ENCODE measurements around the gene ANKFN1. TPM values are rescaled to one million over a fixed set of nuclear protein-coding genes. Genes with fewer than 3 reads are reported as not detected.

Gene ANKFN1
- total RNA-seq, 1 donor from 2014 or later, result 2.4 TPM

GRCh38 chr17:56167491-56167890, 14.2 kb downstream of the ANKFN1 start:
- no peak overlapping the region for H3K27ac Mint-ChIP-seq
- no peak for TF ChIP-seq CTCF (conservative IDR thresholded peaks at IDR 0.05)
- no peaks in the 10 kb centered on the region for H3K9me3 Mint-ChIP-seq
- no peaks in the 10 kb centered on the region for H3K4me1 Mint-ChIP-seq (ENCODE audit: unreplicated experiment)
- H3K27me3 Mint-ChIP-seq, result peaks cover 5% of the 10 kb centered on the region
- H3K36me3 Mint-ChIP-seq, result no peaks in the 10 kb centered on the region
- DNase-seq (ENCODE audit: extremely low spot score, unreplicated experiment), result no peak
- H3K4me3 Mint-ChIP-seq, result no peak overlapping the region

GRCh38 chr17:56169621-56170020, 16.3 kb downstream of the ANKFN1 start:
- Mint-ChIP-seq H3K27me3 (peaks cover 5% of the 10 kb centered on the region), H3K4me3 (no peak overlapping the region), H3K36me3 (no peaks in the 10 kb centered on the region), H3K27ac (no peak overlapping the region), H3K9me3 (no peaks in the 10 kb centered on the region), H3K4me1 (ENCODE audit: unreplicated experiment) (peaks cover 12% of the 10 kb centered on the region)
- TF ChIP-seq CTCF (conservative IDR thresholded peaks at IDR 0.05), result no peak
- no peak for DNase-seq (ENCODE audit: extremely low spot score, unreplicated experiment)

GRCh38 chr17:56171186-56171959, 18.1 kb downstream of the ANKFN1 start:
- Mint-ChIP-seq H3K4me3 (no peak overlapping the region), H3K36me3 (no peaks in the 10 kb centered on the region), H3K9me3 (peaks cover 2% of the 10 kb centered on the region)

GRCh38 chr17:56172517-56172982, 19.3 kb downstream of the ANKFN1 start:
- peaks cover 5% of the 10 kb centered on the region for H3K27me3 Mint-ChIP-seq
- no peak overlapping the region for H3K4me3 Mint-ChIP-seq
- H3K9me3 Mint-ChIP-seq, result peaks cover 4% of the 10 kb centered on the region
- H3K27ac Mint-ChIP-seq, result no peak overlapping the region
- H3K36me3 Mint-ChIP-seq, result no peaks in the 10 kb centered on the region
- TF ChIP-seq CTCF (conservative IDR thresholded peaks at IDR 0.05), result no peak
- no peak for DNase-seq (ENCODE audit: extremely low spot score, unreplicated experiment)
- peaks cover 30% of the 10 kb centered on the region for H3K4me1 Mint-ChIP-seq (ENCODE audit: unreplicated experiment)

More at GRCh38 chr17:56171186-56171959, 18.1 kb downstream of the ANKFN1 start:
- Mint-ChIP-seq H3K27me3 (peaks cover 5% of the 10 kb centered on the region), H3K4me1 (ENCODE audit: unreplicated experiment) (peaks cover 28% of the 10 kb centered on the region), H3K27ac (no peak overlapping the region)
- no peak for DNase-seq (ENCODE audit: extremely low spot score, unreplicated experiment)
- TF ChIP-seq CTCF (conservative IDR thresholded peaks at IDR 0.05), result no peak

GRCh38 chr17:56173026-56173425, 19.8 kb downstream of the ANKFN1 start:
- H3K4me3 Mint-ChIP-seq, result no peak overlapping the region
- H3K27ac Mint-ChIP-seq, result no peak overlapping the region
- H3K36me3 Mint-ChIP-seq, result no peaks in the 10 kb centered on the region
- H3K4me1 Mint-ChIP-seq (ENCODE audit: unreplicated experiment), result peaks cover 30% of the 10 kb centered on the region
- DNase-seq (ENCODE audit: extremely low spot score, unreplicated experiment), result no peak
- TF ChIP-seq CTCF (conservative IDR thresholded peaks at IDR 0.05), result no peak
- H3K27me3 Mint-ChIP-seq, result peaks cover 5% of the 10 kb centered on the region
- peaks cover 4% of the 10 kb centered on the region for H3K9me3 Mint-ChIP-seq
